IMR-90 (cell line): Measurements from ENCODE around the gene GAPVD1. TPM values are rescaled to one million over a fixed set of nuclear protein-coding genes. Genes with fewer than 3 reads are reported as not detected.

ENCODE experiments used
- ATAC-seq: fragments of 200-7000 bp; cut with Tn5 transposase; 2 replicates; pipeline ENCODE4 v1.9.1; 2020; ENCODE audit warnings: low read depth, mild to moderate bottlenecking, moderate library complexity
- BruUV-seq: library from RNA; stranded (reverse); fragments of 400-500 nt; replicated peaks from 2 replicates; lab custom pipeline; 2021; lab: Mats Ljungman, UMichigan
- CTCF ChIA-PET: fragments of 300-600 bp; formaldehyde crosslinking; extraction: SDS; loops from one replicate; lab custom pipeline; 2021; ENCODE audit warnings: antibody characterized with exemption; lab: Yijun Ruan, JAX
- POLR2A ChIA-PET: fragments of 300-600 bp; sonication (Branson Sonifier 250); formaldehyde crosslinking; loops from one replicate; lab custom pipeline; 2022; ENCODE audit warnings: antibody characterized with exemption; ENCODE audit not compliant: unreplicated experiment; lab: Charles Lee
- DNase-seq: peaks from one replicate; pipeline ENCODE4 v3.0.0; 2013
- H2AFZ ChIP-seq: replicated peaks from 2 replicates; pipeline ENCODE3; 2013; ENCODE audit warnings: low read length, mild to moderate bottlenecking; ENCODE audit not compliant: poor library complexity
- H2AK5ac ChIP-seq: 2 replicates; pipeline ENCODE4 v1.6.1; 2013; ENCODE audit warnings: low read depth, low read length, inconsistent platforms
- H2AK9ac ChIP-seq: replicated peaks from 2 replicates; pipeline ENCODE3; 2013; ENCODE audit warnings: mild to moderate bottlenecking, low read depth, low read length, moderate library complexity; ENCODE audit not compliant: poor library complexity
- H2BK120ac ChIP-seq: 2 replicates; pipeline ENCODE4 v1.6.1; 2013; ENCODE audit warnings: low read depth, low read length, inconsistent platforms
- H2BK15ac ChIP-seq: 3 replicates; pipeline ENCODE4 v1.6.1; 2013; ENCODE audit warnings: low read depth, low read length, inconsistent platforms
- H2BK20ac ChIP-seq: 2 replicates; pipeline ENCODE4 v1.6.1; 2013; ENCODE audit warnings: low read depth, mild to moderate bottlenecking, inconsistent platforms, low read length, moderate library complexity
- H2BK5ac ChIP-seq: 2 replicates; pipeline ENCODE4 v1.6.1; 2013; ENCODE audit warnings: mild to moderate bottlenecking, low read depth, low read length, inconsistent platforms; ENCODE audit not compliant: poor library complexity, severe bottlenecking
- H3K14ac ChIP-seq: replicated peaks from 2 replicates; pipeline ENCODE4 v1.6.1; 2013; ENCODE audit warnings: low read depth, low read length, inconsistent platforms
- H3K18ac ChIP-seq: 2 replicates; pipeline ENCODE4 v1.6.1; 2013; ENCODE audit warnings: low read depth, low read length, control low read depth
- H3K23ac ChIP-seq: 2 replicates; pipeline ENCODE4 v1.6.1; 2013; ENCODE audit warnings: low read depth, low read length, inconsistent platforms
- H3K27ac ChIP-seq: 2 replicates; pipeline ENCODE4 v1.5.1; 2013; ENCODE audit warnings: mild to moderate bottlenecking, control low read depth, low read length; ENCODE audit not compliant: insufficient read depth
- H3K27me3 ChIP-seq: 2 replicates; pipeline ENCODE4 v1.6.1; 2013; ENCODE audit warnings: low read length; ENCODE audit not compliant: control insufficient read depth, insufficient read depth
- H3K36me3 ChIP-seq: 2 replicates; pipeline ENCODE4 v1.6.1; 2013; ENCODE audit warnings: low read length, mixed read lengths; ENCODE audit not compliant: control insufficient read depth, insufficient read depth
- H3K4ac ChIP-seq: 2 replicates; pipeline ENCODE4 v1.6.1; 2013; ENCODE audit warnings: low read depth, low read length, inconsistent platforms
- H3K4me1 ChIP-seq: 2 replicates; pipeline ENCODE4 v1.6.1; 2013; ENCODE audit warnings: low read length, mixed read lengths; ENCODE audit not compliant: control insufficient read depth, insufficient read depth
- H3K4me2 ChIP-seq: 2 replicates; pipeline ENCODE4 v1.6.1; 2013; ENCODE audit warnings: low read depth, mild to moderate bottlenecking, control low read depth, low read length, moderate library complexity
- H3K4me3 ChIP-seq: 2 replicates; pipeline ENCODE4 v1.5.1; 2013; ENCODE audit warnings: low read depth, mild to moderate bottlenecking, control low read depth, low read length, moderate library complexity; ENCODE audit not compliant: insufficient read depth
- H3K56ac ChIP-seq: 2 replicates; pipeline ENCODE4 v1.6.1; 2013; ENCODE audit warnings: low read length, inconsistent platforms; ENCODE audit not compliant: insufficient read depth; ENCODE audit errors: extremely low read depth
- H3K79me1 ChIP-seq, 2 experiments: 2 replicates each; pipeline ENCODE4 v1.6.1; 2013; ENCODE audit warnings: low read length in 2 of 2, inconsistent platforms in 1 of 2, low read depth in 1 of 2
- H3K9ac ChIP-seq: 2 replicates; pipeline ENCODE4 v1.6.1; 2013; ENCODE audit warnings: low read depth, low read length, control low read depth
- H3K9me1 ChIP-seq: 2 replicates; pipeline ENCODE4 v1.6.1; 2013; ENCODE audit warnings: low read length, inconsistent platforms; ENCODE audit not compliant: insufficient read depth
- H3K9me3 ChIP-seq: 2 replicates; pipeline ENCODE4 v1.6.1; 2013; ENCODE audit warnings: low read length; ENCODE audit not compliant: control insufficient read depth, insufficient read depth
- H4K20me1 ChIP-seq: 2 replicates; pipeline ENCODE4 v1.6.1; 2013; ENCODE audit warnings: low read length, inconsistent platforms; ENCODE audit not compliant: insufficient read depth
- H4K5ac ChIP-seq: 2 replicates; pipeline ENCODE4 v1.6.1; 2013; ENCODE audit warnings: mild to moderate bottlenecking, low read depth, low read length, control low read depth
- H4K8ac ChIP-seq, 2 experiments: 2 replicates each; pipeline ENCODE4 v1.6.1; 2013; ENCODE audit warnings: low read depth in 2 of 2, low read length in 2 of 2, control low read depth in 1 of 2, inconsistent platforms in 1 of 2
- H4K91ac ChIP-seq: 2 replicates; pipeline ENCODE4 v1.6.1; 2013; ENCODE audit warnings: low read depth, low read length, inconsistent platforms; ENCODE audit not compliant: insufficient read depth
- CEBPB ChIP-seq: IDR thresholded peaks from 2 replicates; pipeline ENCODE4 v1.6.1; 2012; ENCODE audit warnings: low read depth, low read length, improper control_type of control experiment
- CHD1 ChIP-seq: IDR thresholded peaks from 2 replicates; pipeline ENCODE4 v1.6.1; 2012; ENCODE audit warnings: low read depth, low read length, improper control_type of control experiment
- CTCF ChIP-seq: conservative IDR thresholded peaks from 2 replicates; pipeline ENCODE4 v1.5.1; 2012; ENCODE audit warnings: mild to moderate bottlenecking, low read depth, low read length, improper control_type of control experiment
- ELK1 ChIP-seq: fragments of 150-350 bp; IDR thresholded peaks from 2 replicates; pipeline ENCODE4 v1.6.1; 2016; ENCODE audit warnings: low read depth, mild to moderate bottlenecking, low read length, moderate library complexity, borderline replicate concordance
- MAFK ChIP-seq: IDR thresholded peaks from 2 replicates; pipeline ENCODE4 v1.6.1; 2012; ENCODE audit warnings: low read depth, low read length, improper control_type of control experiment
- NFE2L2 ChIP-seq: fragments of 150-350 bp; IDR thresholded peaks from 2 replicates; pipeline ENCODE4 v1.6.1; 2016; ENCODE audit warnings: low read depth, mild to moderate bottlenecking, low read length
- POLR2A ChIP-seq: IDR thresholded peaks from 2 replicates; pipeline ENCODE4 v1.6.1; 2012; ENCODE audit warnings: mild to moderate bottlenecking, low read depth, low read length
- RCOR1 ChIP-seq: IDR thresholded peaks from 2 replicates; pipeline ENCODE4 v1.6.1; 2012; ENCODE audit warnings: mild to moderate bottlenecking, low read length, improper control_type of control experiment; ENCODE audit not compliant: insufficient replicate concordance
- SMC3 ChIP-seq: fragments of 150-350 bp; IDR thresholded peaks from 2 replicates; pipeline ENCODE4 v1.6.1; 2016; ENCODE audit warnings: low read depth, mild to moderate bottlenecking, antibody characterized with exemption, low read length, moderate library complexity
- WGBS, 2 experiments: methylation state at CpG; one replicate each; pipeline versions ENCODE4 v1.1.5 to v1.1.7; 2013; ENCODE audit warnings: missing lambda C conversion rate in 2 of 2; ENCODE audit not compliant: insufficient read length in 1 of 2; ENCODE audit errors: extremely low coverage in 2 of 2; 5-methylcytosine and 5-hydroxymethylcytosine counted together
- dilution Hi-C: fragments of 300-500 bp; cut with HindIII; formaldehyde crosslinking; loops from one replicate; pipeline ENCODE4 v1.14.3; 2018; ENCODE audit warnings: low sequenced_read_pairs; ENCODE audit not compliant: unreplicated experiment
- in situ Hi-C: fragments of 300-500 bp; cut with MboI; formaldehyde crosslinking; loops from 3 replicates; pipeline ENCODE4 v1.14.3; 2019; ENCODE audit warnings: low sequenced_read_pairs, inconsistent platforms, mixed read lengths
- intact Hi-C: fragments of 100-400 bp; cut with micrococcal nuclease; formaldehyde crosslinking; loops from 2 replicates; pipeline ENCODE4 v1.10.0; 2022
- polyA plus RNA-seq, 3 experiments: library from polyadenylated mRNA; depleted of rRNA; stranded (reverse); fragments of >200 nt; gene quantifications; 2 replicates each; pipeline ENCODE4 v1.2.3, GENCODE V29; 2012; ENCODE audit warnings: low replicate concordance in 1 of 3
- total RNA-seq: library from RNA; depleted of rRNA; stranded (reverse); fragments of >200 nt; gene quantifications from 2 replicates; pipeline ENCODE4 v1.2.3, GENCODE V29; 2012

GAPVD1 gene
- total and polyA plus RNA-seq, 2 of the 4 experiments (the other 2 are of a cell fraction), result 13.8 to 50.9 TPM

GRCh38 chr9:125378778-125379177 is 117.2 kb downstream of the GAPVD1 start:
- no peak overlapping the region for H2BK5ac ChIP-seq
- no peak overlapping the region for H2AK5ac ChIP-seq
- DNase-seq (no peak), ATAC-seq (no peak)
- no CpG with 5 or more reads among the region's 9 CpGs for WGBS, 2 experiments
- dilution Hi-C loops, result no loop called here
- no peak overlapping the region for H3K4ac ChIP-seq
- H3K36me3 ChIP-seq, result no peaks in the 10 kb centered on the region
- H3K79me1 ChIP-seq, result no peaks in the 10 kb centered on the region
- CTCF ChIA-PET, result no interaction called here
- no peak overlapping the region for H3K14ac ChIP-seq
- H2AK9ac ChIP-seq, result no peak overlapping the region
- H4K91ac ChIP-seq, result no peak overlapping the region
- no peak overlapping the region for H2BK20ac ChIP-seq
- H2BK15ac ChIP-seq, result no peak overlapping the region
- H3K4me3 ChIP-seq, result no peak overlapping the region
- POLR2A ChIA-PET, result no interaction called here
- no peak overlapping the region for H2BK120ac ChIP-seq
- no peaks in the 10 kb centered on the region for H4K20me1 ChIP-seq
- no peak overlapping the region for H4K5ac ChIP-seq
- H3K27me3 ChIP-seq, result peaks cover 17% of the 10 kb centered on the region; the same call in 1 of the 2 replicates
- no peak overlapping the region for H3K9ac ChIP-seq
- intact Hi-C loops, result no loop called here
- no peaks in the 10 kb centered on the region for H3K9me3 ChIP-seq
- H3K56ac ChIP-seq, result no peak overlapping the region
- H3K4me1 ChIP-seq, result no peaks in the 10 kb centered on the region
- no peak for TF ChIP-seq SMC3
- no peak for TF ChIP-seq RCOR1
- no peak for TF ChIP-seq CHD1
- TF ChIP-seq NFE2L2, result no peak
- TF ChIP-seq CEBPB, result no peak
- no peak for TF ChIP-seq CTCF
- TF ChIP-seq ELK1, result no peak
- no peak for TF ChIP-seq MAFK
- TF ChIP-seq POLR2A, result no peak
- H3K23ac ChIP-seq, result no peak overlapping the region
- in situ Hi-C loops, result no loop called here
- no peak overlapping the region for H3K18ac ChIP-seq
- no peaks in the 10 kb centered on the region for H3K9me1 ChIP-seq
- no peak overlapping the region for H2AFZ ChIP-seq
- BruUV-seq, result no TSS peak
- no peak overlapping the region for H4K8ac ChIP-seq
- H3K4me2 ChIP-seq, result no peak overlapping the region
- no peak overlapping the region for H3K27ac ChIP-seq
